ENCODE measurements around the gene PAK1. TPM values are rescaled to one million over a fixed set of nuclear protein-coding genes. Genes with fewer than 3 reads are reported as not detected.

Gene PAK1
- total and polyA plus RNA-seq, 2 of the 8 experiments (the other 6 are each of a cell fraction or from before 2014, with no cell fraction given): 87.7 to 151 TPM

DNA sequence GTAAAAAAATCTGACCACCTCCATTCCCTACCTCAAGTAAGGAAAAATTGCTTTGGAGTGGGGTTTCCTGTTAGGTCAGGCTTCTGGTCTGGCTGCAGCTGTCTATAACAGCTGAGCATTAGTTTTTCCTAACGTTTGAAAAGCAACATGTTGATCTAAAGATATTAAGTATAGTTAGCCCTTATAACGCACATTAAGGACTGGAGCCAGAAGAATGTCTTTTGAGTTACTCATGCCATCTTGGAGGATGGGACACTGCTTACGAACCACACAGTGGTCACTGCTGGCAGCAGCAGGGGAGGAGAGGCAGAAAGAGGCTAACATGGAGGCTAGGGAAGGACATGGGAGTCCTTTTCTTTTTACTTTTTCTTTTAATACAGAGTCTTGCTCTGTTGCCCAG, 128.3 kb downstream of the PAK1 start:
- Histone ChIP-seq H3K9ac (replicated peaks in 1 of 4; ENCODE audit: extremely low read depth in 1 of 4, low read depth in 3 of 4, low read length in 3 of 4) (no peak overlapping the region), H3K79me1 (ENCODE audit: low read depth, low read length) (no peaks in the 10 kb centered on the region), H4K8ac (ENCODE audit: extremely low read depth, insufficient read depth, low read length) (no peak overlapping the region), H4K20me1 (replicated peaks in 1 of 2; ENCODE audit: control insufficient read depth in 1 of 2, insufficient read depth in 2 of 2, low read length in 2 of 2) (no peaks in the 10 kb centered on the region), H2BK120ac (replicated peaks; ENCODE audit: low read depth, low read length) (no peak overlapping the region), H3K23me2 (ENCODE audit: low read depth, low read length) (no peaks in the 10 kb centered on the region), H3K23ac (ENCODE audit: insufficient read length) (no peak overlapping the region), H4K5ac (ENCODE audit: insufficient read length, low read depth, low read length) (no peak overlapping the region), H2AFZ (ENCODE audit: low read length) (no peak overlapping the region), H3K4ac (replicated peaks; ENCODE audit: insufficient read length, low read depth, low read length) (no peak overlapping the region), H2BK15ac (ENCODE audit: low read length) (no peak overlapping the region), H3K4me3 (ENCODE audit: extremely low read depth in 1 of 4, insufficient read depth in 2 of 4, low read depth in 3 of 4, low read length in 4 of 4) (no peak overlapping the region), H3K4me2 (ENCODE audit: insufficient read depth in 1 of 2, low read depth in 2 of 2, low read length in 2 of 2) (no peak overlapping the region), H2BK5ac (ENCODE audit: low read depth, low read length) (no peak overlapping the region), H3K27ac (ENCODE audit: low read depth, low read length) (no peak overlapping the region), H3K56ac (replicated peaks; ENCODE audit: insufficient read length, low read depth, low read length) (no peak overlapping the region), H3K9me3 (ENCODE audit: insufficient read depth in 2 of 2, low read depth in 1 of 2, low read length in 1 of 2) (no peaks in the 10 kb centered on the region), H2BK12ac (ENCODE audit: low read depth, low read length) (no peak overlapping the region), H3K14ac (ENCODE audit: insufficient read length) (no peak overlapping the region), H3K4me1 (replicated peaks in 1 of 4; ENCODE audit: control insufficient read depth in 3 of 4, insufficient read depth in 4 of 4, low read length in 3 of 4) (no peaks in the 10 kb centered on the region), H2BK20ac (ENCODE audit: low read length) (no peak overlapping the region), H3K36me3 (ENCODE audit: control insufficient read depth in 2 of 4, insufficient read depth in 4 of 4, low read length in 3 of 4) (peaks cover 2 to 36% (median 19%) of the 10 kb centered on the region in 4 experiments; a peak in 6 of 8 replicates), H4K91ac (replicated peaks; ENCODE audit: insufficient read length, low read length) (no peak overlapping the region), H3K79me2 (ENCODE audit: control insufficient read depth in 1 of 2, insufficient read depth in 2 of 2, low read length in 2 of 2) (no peaks in the 10 kb centered on the region), H2AK5ac (ENCODE audit: low read depth, low read length) (no peak overlapping the region), H3K18ac (ENCODE audit: extremely low read depth, low read length) (no peak overlapping the region), H3K27me3 (replicated peaks in 1 of 4; ENCODE audit: control insufficient read depth in 3 of 4, extremely low read depth in 1 of 4, insufficient read depth in 3 of 4, low read length in 3 of 4) (no peaks in the 10 kb centered on the region)
- ChIA-PET POLR2A (ENCODE audit: partially characterized antibody) (interaction anchor here (0.5 kb wide), 1 partner anchor 265 kb away, joined by 3 read pairs; no protein-coding TSS in a partner anchor), CTCF (ENCODE audit: partially characterized antibody) (interaction anchor here (0.6 to 0.8 kb wide), 2 partner anchors 147 to 211 kb away, joined by 3 read pairs; no protein-coding TSS in a partner anchor)
- FAIRE-seq (no peak), DNase-seq (ENCODE audit: low read depth in 1 of 2, low spot score in 2 of 2) (no peak)
- WGBS, 2 experiments (ENCODE audit: extremely low coverage in 1 of 2, insufficient coverage in 1 of 2, insufficient read length in 1 of 2, insufficient replicate concordance in 2 of 2, low coverage in 1 of 2, low lambda C conversion rate in 2 of 2, missing lambda C conversion rate in 1 of 2): 85% methylated on average over 3 of the region's 3 CpGs; no CpG with 5 or more reads in 1 of the 2 experiments
